Calu3 (cell line): Measurements from ENCODE around the gene SLC9A5. TPM values are rescaled to one million over a fixed set of nuclear protein-coding genes. Genes with fewer than 3 reads are reported as not detected.

ENCODE experiments used
- BruUV-seq: library from RNA; stranded (reverse); fragments of 400-500 nt; replicated peaks from 2 replicates; lab custom pipeline; 2021; lab: Mats Ljungman, UMichigan
- CTCF ChIA-PET: fragments of 300-600 bp; sonication (Branson Sonifier 250); formaldehyde crosslinking; loops from one replicate; lab custom pipeline; 2022; ENCODE audit warnings: antibody characterized with exemption; lab: Charles Lee
- DNase-seq: peaks from one replicate; pipeline ENCODE4 v3.0.0; 2022
- H3K27ac Mint-ChIP-seq: one replicate; pipeline ENCODE4 v1.8.0; 2022; ENCODE audit warnings: mixed read lengths; ENCODE audit not compliant: unreplicated experiment
- H3K27me3 Mint-ChIP-seq: one replicate; pipeline ENCODE4 v1.8.0; 2022; ENCODE audit warnings: mixed read lengths; ENCODE audit not compliant: unreplicated experiment
- H3K36me3 Mint-ChIP-seq: one replicate; pipeline ENCODE4 v1.8.0; 2022; ENCODE audit warnings: mild to moderate bottlenecking, moderate library complexity, mixed read lengths; ENCODE audit not compliant: insufficient read depth, unreplicated experiment
- H3K4me1 Mint-ChIP-seq: one replicate; pipeline ENCODE4 v1.8.0; 2022; ENCODE audit warnings: mild to moderate bottlenecking, low read depth, mixed read lengths; ENCODE audit not compliant: unreplicated experiment
- H3K4me3 Mint-ChIP-seq: one replicate; pipeline ENCODE4 v1.8.0; 2022; ENCODE audit warnings: mild to moderate bottlenecking, low read depth, moderate library complexity, mixed read lengths; ENCODE audit not compliant: unreplicated experiment
- H3K9me3 Mint-ChIP-seq: one replicate; pipeline ENCODE4 v1.8.0; 2022; ENCODE audit warnings: low read depth, mixed read lengths; ENCODE audit not compliant: unreplicated experiment
- CTCF ChIP-seq: fragments of 200-600 bp; IDR thresholded peaks from one replicate; pipeline ENCODE4 v1.8.0; 2022; ENCODE audit warnings: antibody characterized with exemption; ENCODE audit not compliant: unreplicated experiment
- intact Hi-C: fragments of 100-400 bp; cut with micrococcal nuclease; formaldehyde crosslinking; loops from one replicate; pipeline ENCODE4 v1.10.0; 2022; ENCODE audit not compliant: unreplicated experiment
- total RNA-seq: library from RNA; stranded (reverse); gene quantifications from 2 replicates; pipeline ENCODE4 v1.2.3, GENCODE V29; 2022

Gene SLC9A5
- total RNA-seq, 1 experiment from 2014 or later: 2.4 TPM

- Mint-ChIP-seq H3K27ac (no peak overlapping the region), H3K4me1 (no peaks in the 10 kb centered on the region), H3K36me3 (no peaks in the 10 kb centered on the region), H3K9me3 (peaks cover 5% of the 10 kb centered on the region), H3K27me3 (peaks cover 15% of the 10 kb centered on the region), H3K4me3 (no peak overlapping the region)
- no TSS peak for BruUV-seq
- no peak for TF ChIP-seq CTCF
- CTCF ChIA-PET: interaction anchor here (0.6 kb wide), 1 partner anchor 11 kb away, joined by 3 read pairs; no protein-coding TSS in a partner anchor
- DNase-seq: no peak
- intact Hi-C loops: no loop called here
Measured at GRCh38 chr16:67305216-67306071, 56.7 kb downstream of the SLC9A5 start.

- intact Hi-C loops: no loop called here
- DNase-seq: no peak
- Mint-ChIP-seq H3K4me1 (peaks cover 13% of the 10 kb centered on the region), H3K4me3 (no peak overlapping the region), H3K27ac (no peak overlapping the region), H3K27me3 (no peaks in the 10 kb centered on the region), H3K36me3 (no peaks in the 10 kb centered on the region), H3K9me3 (peaks cover 5% of the 10 kb centered on the region)
- BruUV-seq: no TSS peak
- no peak for TF ChIP-seq CTCF
- CTCF ChIA-PET: no interaction called here
Measured at GRCh38 chr16:67310561-67310960, 61.8 kb downstream of the SLC9A5 start.

- Mint-ChIP-seq H3K36me3 (no peaks in the 10 kb centered on the region), H3K4me1 (peaks cover 13% of the 10 kb centered on the region), H3K27ac (no peak overlapping the region), H3K27me3 (no peaks in the 10 kb centered on the region), H3K9me3 (no peaks in the 10 kb centered on the region), H3K4me3 (no peak overlapping the region)
- CTCF ChIA-PET: no interaction called here
- intact Hi-C loops: no loop called here
- no TSS peak for BruUV-seq
- no peak for DNase-seq
- TF ChIP-seq CTCF: no peak
Measured at GRCh38 chr16:67311607-67312488, 63.1 kb downstream of the SLC9A5 start.

GRCh38 chr16:67312719-67313118 lies 63.9 kb downstream of the SLC9A5 start:
- H3K4me1 Mint-ChIP-seq: peaks cover 13% of the 10 kb centered on the region
- DNase-seq: no peak
- CTCF ChIA-PET: interaction anchor here (0.5 to 0.6 kb wide), 2 partner anchors 69 to 177 kb away, joined by 3 read pairs; no protein-coding TSS in a partner anchor
- BruUV-seq: no TSS peak
- H3K9me3 Mint-ChIP-seq: no peaks in the 10 kb centered on the region
- intact Hi-C loops: no loop called here
- H3K4me3 Mint-ChIP-seq: no peak overlapping the region
- H3K27ac Mint-ChIP-seq: no peak overlapping the region
- TF ChIP-seq CTCF: no peak
- H3K27me3 Mint-ChIP-seq: no peaks in the 10 kb centered on the region
- no peaks in the 10 kb centered on the region for H3K36me3 Mint-ChIP-seq
